Stimulated activated CD4-positive, alpha-beta T cell treated with anti-CD3 and anti-CD28 coated beads, TNF-alpha, amount 100 ng/mL, for 1 hour (primary cell): ENCODE measurements around the gene TLR7.

Source experiments
- DNase-seq, 3 donors: peaks; one replicate each; pipeline ENCODE4 v3.0.0-alpha.2; 2020; ENCODE audit warnings: low read depth in 3 of 3, low spot score in 1 of 3

The TLR7 gene

DNA sequence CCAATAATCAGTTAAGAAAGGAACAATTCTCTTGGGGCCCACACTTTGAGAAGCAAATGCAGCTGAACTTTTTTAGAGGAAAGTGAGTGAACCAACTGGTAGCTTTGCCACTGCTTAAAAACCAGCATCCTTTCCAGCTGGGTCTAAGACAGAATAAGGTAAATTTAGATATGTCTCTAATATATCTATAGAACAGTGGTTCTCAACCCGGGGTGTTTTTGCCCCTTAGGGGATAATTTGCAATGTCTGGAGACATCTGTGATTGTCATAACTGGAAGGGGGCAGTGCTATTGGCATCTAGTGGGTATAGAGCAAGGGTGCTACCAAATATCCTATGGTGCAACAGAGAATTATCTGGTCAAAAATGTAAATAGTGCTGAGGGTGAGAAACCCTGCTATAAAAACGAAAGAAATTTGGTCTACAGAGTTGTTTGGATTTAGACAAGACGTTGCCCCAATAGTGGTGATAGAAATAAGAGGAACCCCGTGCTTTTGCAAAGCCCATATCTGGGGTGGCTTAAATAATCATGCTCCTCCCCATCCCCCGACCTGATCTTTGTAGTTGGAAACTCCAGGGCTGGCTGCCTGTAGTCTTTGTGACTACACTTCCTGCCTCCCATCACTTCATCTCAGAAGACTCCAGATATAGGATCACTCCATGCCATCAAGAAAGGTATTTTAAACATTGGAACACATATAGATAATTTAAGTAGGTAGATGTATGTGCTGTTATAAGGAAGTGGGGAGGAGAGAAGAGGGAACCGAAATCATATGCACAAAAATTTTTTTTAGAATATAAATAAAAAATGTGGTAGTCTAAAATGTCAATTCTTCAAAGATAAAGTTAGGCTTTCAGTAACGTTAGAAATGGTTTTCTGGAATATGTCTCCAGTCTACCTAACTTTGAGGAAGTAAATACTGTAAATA is at the start of gene TLR7:
Gene TLR7, plus strand, starts transcription at position 622 of the 927 bp plus-strand sequence. CDS start 507 bp downstream, outside the sequence.
- DNase-seq, result no peak

- DNase-seq, result no peak
These were observed 49.3 kb upstream of the TLR7 start for GRCh38 chrX:12817528-12817927.

DNA sequence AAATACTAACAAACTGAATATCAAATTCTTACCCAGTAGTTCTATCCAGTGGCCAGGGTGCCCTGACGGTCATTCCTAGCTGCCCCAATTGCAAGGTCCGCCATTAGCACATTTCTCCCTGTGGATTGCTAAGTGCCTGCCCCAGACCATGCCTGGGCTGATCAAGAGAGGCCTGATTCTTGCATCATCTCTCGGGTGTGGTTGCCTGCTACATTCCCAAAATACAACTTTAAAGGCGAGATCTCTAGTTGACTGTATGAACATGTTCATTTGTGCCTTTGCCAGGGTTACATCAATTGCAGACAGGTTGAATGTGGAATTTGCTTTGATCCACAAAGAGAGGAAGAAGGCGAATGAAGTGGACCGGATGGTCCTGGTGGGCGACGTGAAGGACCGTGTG is 47.6 kb upstream of the TLR7 start:
- no peak for DNase-seq

GRCh38 chrX:12820737-12821136 is 46.1 kb upstream of the TLR7 start:
- no peak for DNase-seq

GRCh38 chrX:12824944-12825343 is 41.9 kb upstream of the TLR7 start:
- no peak for DNase-seq

GRCh38 chrX:12825801-12826200 is 41.1 kb upstream of the TLR7 start:
- no peak for DNase-seq

DNA sequence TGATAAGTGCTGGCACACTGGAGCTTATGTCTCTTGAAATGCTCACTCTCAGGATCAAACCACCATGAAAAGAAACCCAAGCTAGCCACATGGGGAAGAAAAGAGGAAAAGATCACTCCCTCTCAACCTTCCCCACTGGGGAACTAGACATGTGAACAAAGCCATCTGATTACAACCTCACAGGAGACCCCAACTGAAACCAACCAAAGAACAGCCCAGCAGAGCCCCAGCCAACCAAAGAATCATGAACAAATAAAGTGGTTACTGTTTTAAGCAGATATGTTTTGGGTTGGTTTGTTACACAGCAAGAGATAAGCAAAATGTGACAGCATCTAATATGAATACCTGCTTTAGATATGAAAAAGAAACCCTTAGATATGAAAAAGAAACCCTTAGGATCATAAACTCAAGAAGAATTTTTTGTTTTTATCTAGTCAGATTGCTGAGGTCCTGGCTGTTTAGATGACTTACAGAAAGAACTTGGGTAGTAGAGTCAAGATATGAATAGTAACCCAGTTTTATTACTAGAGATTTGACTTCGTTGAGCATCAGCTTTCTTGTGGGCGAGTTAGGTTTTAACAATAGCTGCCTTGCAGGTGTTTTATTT is 23.7 kb upstream of the TLR7 start:
- no peak for DNase-seq

- DNase-seq, result no peak
These were observed 23.1 kb upstream of the TLR7 start for GRCh38 chrX:12843668-12844279.

DNA sequence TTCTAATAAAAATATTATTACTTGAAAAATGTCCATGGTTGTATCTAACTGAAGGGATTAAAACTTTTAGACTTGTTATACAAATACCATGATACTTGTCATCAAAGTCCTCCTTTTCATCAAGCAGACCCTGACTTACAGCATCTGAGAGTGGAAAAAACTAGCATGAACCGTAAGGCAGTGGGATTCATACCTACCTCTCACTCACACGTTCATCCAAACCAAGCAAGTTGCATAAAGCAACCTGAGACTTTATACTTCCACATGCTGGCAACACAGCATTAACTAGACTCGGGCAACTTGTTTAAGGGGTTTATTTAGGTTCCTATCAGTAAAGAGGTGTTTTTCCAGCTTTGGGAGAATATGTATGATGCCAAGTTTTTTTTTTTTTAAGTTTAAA is 22.6 kb upstream of the TLR7 start:
- DNase-seq, result no peak

GRCh38 chrX:12865359-12865758 is 1.5 kb upstream of the TLR7 start:
- no peak for DNase-seq

DNA sequence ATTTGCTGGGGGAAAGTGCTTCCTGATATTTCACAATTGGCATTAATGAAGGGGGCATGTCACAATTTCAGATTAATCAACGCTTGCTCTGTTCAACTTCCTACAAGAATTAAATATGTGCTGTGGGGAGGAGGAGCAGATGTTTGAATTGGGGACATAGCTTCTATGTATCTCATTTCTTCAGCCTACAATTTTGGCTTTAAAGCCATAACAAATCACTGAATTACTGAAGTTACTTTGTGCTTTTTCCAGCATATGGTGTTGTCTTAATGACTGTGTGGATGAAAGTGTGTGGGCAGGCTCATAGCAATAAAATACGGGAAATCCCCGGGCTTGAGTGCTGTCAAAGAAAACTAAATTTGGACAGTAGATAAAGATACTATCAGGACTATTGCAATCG is 813 bp downstream of the TLR7 start:
- DNase-seq, result no peak

GRCh38 chrX:12868747-12869146 is 1.9 kb downstream of the TLR7 start:
- DNase-seq, result no peak

GRCh38 chrX:12871257-12871656 is 4.4 kb downstream of the TLR7 start:
- DNase-seq, result no peak

GRCh38 chrX:12872741-12873140 is 5.9 kb downstream of the TLR7 start:
- DNase-seq, result no peak

DNA sequence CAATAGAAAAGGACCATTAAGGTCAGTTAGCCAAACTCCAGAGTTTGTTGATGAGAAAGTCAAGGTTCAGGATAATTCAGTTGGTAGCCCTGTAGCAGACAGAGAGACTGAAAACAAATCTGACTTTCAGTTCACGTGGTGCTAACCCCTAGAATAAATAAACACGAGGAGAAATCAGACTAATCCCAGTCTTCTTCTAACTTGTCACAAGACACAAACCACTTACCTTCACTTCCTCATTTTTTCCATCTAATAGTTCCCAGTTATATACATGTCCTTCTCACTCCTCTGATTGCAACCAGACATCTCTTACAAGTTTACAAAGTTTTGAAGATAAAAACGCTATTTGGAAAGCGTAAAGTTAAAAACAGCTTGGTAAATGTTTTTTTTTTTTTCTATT is 7.7 kb downstream of the TLR7 start:
- no peak for DNase-seq

- no peak for DNase-seq
These were observed 10.5 kb downstream of the TLR7 start for GRCh38 chrX:12877386-12877785.

- DNase-seq, result no peak
These were observed 11.7 kb downstream of the TLR7 start for GRCh38 chrX:12878536-12878935.

- no peak for DNase-seq
These were observed 15.0 kb downstream of the TLR7 start for GRCh38 chrX:12881914-12882313.

- DNase-seq, result no peak
These were observed 18.6 kb downstream of the TLR7 start for GRCh38 chrX:12885508-12885907.

- no peak for DNase-seq
These were observed 19.7 kb downstream of the TLR7 start for GRCh38 chrX:12886545-12886944.

GRCh38 chrX:12887141-12887540 is 20.3 kb downstream of the TLR7 start:
- DNase-seq, result no peak

- DNase-seq, result no peak
These were observed 20.9 kb downstream of the TLR7 start for GRCh38 chrX:12887767-12888166.
